ENCODE measurements around the gene HOMER2.

Gene HOMER2

DNA sequence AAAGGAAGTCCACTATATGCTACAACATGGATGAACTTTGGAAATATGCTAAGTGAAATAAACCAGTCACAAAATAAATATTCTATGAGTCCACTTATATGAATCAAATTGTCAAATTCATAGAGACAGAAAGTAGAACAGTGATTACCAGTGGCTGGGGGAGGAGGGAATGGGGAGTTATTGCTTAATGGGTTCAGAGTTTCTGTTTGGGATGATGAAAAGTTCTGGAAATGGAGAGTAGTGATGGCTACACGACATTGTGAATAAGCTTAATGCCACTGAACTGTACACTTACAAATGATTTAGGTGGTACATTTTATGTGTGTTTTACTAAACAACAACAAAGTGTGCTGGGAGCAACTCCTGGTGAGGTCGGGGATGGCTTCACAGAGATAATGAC lies 38.1 kb downstream of the HOMER2 start:
- no peak overlapping the region for H3K27ac ChIP-seq (ENCODE audit: low read depth, low read length)

GRCh38 chr15:82911458-82911857 lies 41.1 kb downstream of the HOMER2 start:
- Histone ChIP-seq H3K36me3 (ENCODE audit: insufficient read depth, low read length) (no peaks in the 10 kb centered on the region), H3K27ac (ENCODE audit: low read depth, low read length) (no peak overlapping the region), H3K4me1 (ENCODE audit: insufficient read depth, low read length) (no peaks in the 10 kb centered on the region), H3K9me3 (ENCODE audit: insufficient read depth, low read depth, low read length) (peaks cover 9% of the 10 kb centered on the region), H3K9ac (ENCODE audit: low read depth, low read length) (no peak overlapping the region), H3K27me3 (ENCODE audit: insufficient read depth, low read length) (no peaks in the 10 kb centered on the region), H3K4me3 (ENCODE audit: low read length) (no peak overlapping the region)
- WGBS = 98% methylated on average over 4 of the region's 4 CpGs

More for the DNA sequence above, 38.1 kb downstream of the HOMER2 start:
- Histone ChIP-seq H3K27me3 (ENCODE audit: insufficient read depth, low read length) (no peaks in the 10 kb centered on the region), H3K36me3 (ENCODE audit: insufficient read depth, low read length) (no peaks in the 10 kb centered on the region), H3K4me3 (ENCODE audit: low read length) (no peak overlapping the region), H3K4me1 (ENCODE audit: insufficient read depth, low read length) (no peaks in the 10 kb centered on the region), H3K9me3 (ENCODE audit: insufficient read depth, low read depth, low read length) (no peaks in the 10 kb centered on the region), H3K9ac (ENCODE audit: low read depth, low read length) (no peak overlapping the region)
- WGBS = 86% methylated on average over 2 of the region's 2 CpGs

GRCh38 chr15:82910721-82911120 lies 41.8 kb downstream of the HOMER2 start:
- no peak overlapping the region for H3K27ac ChIP-seq (ENCODE audit: low read depth, low read length)
- 85% methylated on average over 4 of the region's 4 CpGs for WGBS
- H3K36me3 ChIP-seq (ENCODE audit: insufficient read depth, low read length) = no peaks in the 10 kb centered on the region
- peaks cover 9% of the 10 kb centered on the region for H3K9me3 ChIP-seq (ENCODE audit: insufficient read depth, low read depth, low read length)
- no peak overlapping the region for H3K9ac ChIP-seq (ENCODE audit: low read depth, low read length)
- no peaks in the 10 kb centered on the region for H3K27me3 ChIP-seq (ENCODE audit: insufficient read depth, low read length)
- H3K4me3 ChIP-seq (ENCODE audit: low read length) = no peak overlapping the region
- H3K4me1 ChIP-seq (ENCODE audit: insufficient read depth, low read length) = no peaks in the 10 kb centered on the region

DNA sequence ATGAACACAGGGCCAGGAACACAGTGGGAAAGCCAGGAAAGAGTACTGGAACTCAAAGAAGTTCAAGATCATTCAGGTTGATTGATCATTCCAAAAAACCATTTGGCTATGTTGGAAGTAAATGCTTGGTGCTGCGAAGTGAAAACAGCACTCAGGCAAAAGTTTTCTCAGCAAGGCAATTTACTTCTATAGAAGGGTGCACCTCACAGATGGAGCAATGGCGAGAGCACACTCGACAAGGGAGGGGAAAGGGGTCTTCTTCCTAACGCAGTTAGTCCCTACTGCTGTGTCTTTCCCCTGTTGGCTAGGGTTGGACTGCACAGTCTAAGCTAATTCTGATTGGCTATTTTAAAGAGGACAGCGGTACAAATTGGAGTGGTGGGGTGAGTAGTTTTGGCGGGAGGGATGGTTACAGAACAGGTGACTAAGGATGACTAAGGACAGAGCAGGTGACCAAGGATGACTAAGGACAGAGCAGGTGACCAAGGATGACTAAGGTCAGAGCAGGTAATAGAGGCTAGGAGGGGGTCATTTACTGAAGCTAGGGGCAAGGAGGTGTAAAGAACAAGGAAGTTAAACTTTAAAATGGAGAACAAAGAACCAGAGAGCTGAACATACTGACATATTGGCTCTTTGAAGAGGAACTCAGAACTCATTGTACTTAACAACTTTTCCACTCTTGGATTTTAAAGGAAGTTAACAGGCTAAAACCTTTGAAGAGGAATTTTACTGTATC lies 43.3 kb downstream of the HOMER2 start:
- Histone ChIP-seq H3K36me3 (ENCODE audit: insufficient read depth, low read length) (no peaks in the 10 kb centered on the region), H3K9ac (ENCODE audit: low read depth, low read length) (no peak overlapping the region), H3K27me3 (ENCODE audit: insufficient read depth, low read length) (no peaks in the 10 kb centered on the region), H3K4me1 (ENCODE audit: insufficient read depth, low read length) (no peaks in the 10 kb centered on the region), H3K27ac (ENCODE audit: low read depth, low read length) (no peak overlapping the region), H3K9me3 (ENCODE audit: insufficient read depth, low read depth, low read length) (peaks cover 9% of the 10 kb centered on the region), H3K4me3 (ENCODE audit: low read length) (no peak overlapping the region)
- 94% methylated on average over 6 of the region's 6 CpGs for WGBS

DNA sequence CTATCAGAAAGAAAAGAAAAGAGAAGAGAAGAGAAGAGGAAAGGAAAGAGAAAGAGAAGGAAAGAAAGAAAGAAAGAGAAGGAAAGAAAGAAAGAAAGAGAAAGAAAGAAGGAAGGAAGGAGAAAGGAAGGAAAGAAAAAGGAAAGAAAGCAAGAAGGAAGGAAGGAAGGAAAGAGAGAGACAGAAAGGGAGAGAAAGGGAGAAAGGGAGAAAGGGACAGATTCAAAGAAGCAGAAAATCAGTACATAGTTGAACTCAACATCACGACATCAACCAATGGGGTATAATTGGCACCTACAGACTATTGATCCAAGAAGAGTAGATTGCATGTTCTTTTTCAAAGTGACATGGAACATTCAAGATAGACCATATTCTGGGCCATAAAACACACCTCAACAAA lies 45.2 kb downstream of the HOMER2 start:
- 88% methylated on average over 1 of the region's 1 CpG for WGBS

DNA sequence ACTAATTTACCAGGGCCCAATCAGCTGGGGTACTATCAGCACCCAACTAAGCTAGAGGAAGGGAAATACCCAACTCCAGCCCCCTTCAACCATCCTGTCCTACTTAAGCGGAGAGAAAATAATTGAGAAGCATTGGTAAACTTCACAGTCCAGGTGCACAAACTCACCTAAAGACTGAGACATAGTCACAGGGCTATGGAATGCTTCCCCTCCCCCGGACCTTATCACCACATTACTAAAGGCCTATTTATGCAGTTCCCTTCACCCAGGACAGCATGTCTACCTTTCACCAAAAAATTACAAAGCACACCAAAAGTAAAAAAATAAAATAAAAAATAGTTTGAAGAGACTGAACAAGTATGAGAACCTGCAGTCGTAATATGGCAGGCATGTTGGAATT lies 47.9 kb downstream of the HOMER2 start:
- Histone ChIP-seq H3K27me3 (ENCODE audit: insufficient read depth, low read length) (no peaks in the 10 kb centered on the region), H3K36me3 (ENCODE audit: insufficient read depth, low read length) (no peaks in the 10 kb centered on the region)
- 93% methylated on average over 3 of the region's 3 CpGs for WGBS

More for the DNA sequence above, 45.2 kb downstream of the HOMER2 start:
- Histone ChIP-seq H3K27me3 (ENCODE audit: insufficient read depth, low read length) (no peaks in the 10 kb centered on the region), H3K4me3 (ENCODE audit: low read length) (no peak overlapping the region), H3K9me3 (ENCODE audit: insufficient read depth, low read depth, low read length) (peaks cover 9% of the 10 kb centered on the region), H3K36me3 (ENCODE audit: insufficient read depth, low read length) (no peaks in the 10 kb centered on the region), H3K4me1 (ENCODE audit: insufficient read depth, low read length) (no peaks in the 10 kb centered on the region), H3K27ac (ENCODE audit: low read depth, low read length) (no peak overlapping the region), H3K9ac (ENCODE audit: low read depth, low read length) (no peak overlapping the region)

GRCh38 chr15:82903511-82903910 lies 49.0 kb downstream of the HOMER2 start:
- no peak overlapping the region for H3K4me3 ChIP-seq (ENCODE audit: low read length)
- WGBS = 97% methylated on average over 16 of the region's 16 CpGs
- no peak overlapping the region for H3K27ac ChIP-seq (ENCODE audit: low read depth, low read length)
- H3K9me3 ChIP-seq (ENCODE audit: insufficient read depth, low read depth, low read length) = peaks cover 2% of the 10 kb centered on the region; the same call in 1 of the 2 replicates
- no peaks in the 10 kb centered on the region for H3K4me1 ChIP-seq (ENCODE audit: insufficient read depth, low read length)
- no peaks in the 10 kb centered on the region for H3K27me3 ChIP-seq (ENCODE audit: insufficient read depth, low read length)
- H3K9ac ChIP-seq (ENCODE audit: low read depth, low read length) = no peak overlapping the region
- no peaks in the 10 kb centered on the region for H3K36me3 ChIP-seq (ENCODE audit: insufficient read depth, low read length)

More for the DNA sequence above, 47.9 kb downstream of the HOMER2 start:
- Histone ChIP-seq H3K27ac (ENCODE audit: low read depth, low read length) (no peak overlapping the region), H3K4me1 (ENCODE audit: insufficient read depth, low read length) (no peaks in the 10 kb centered on the region), H3K4me3 (ENCODE audit: low read length) (no peak overlapping the region), H3K9ac (ENCODE audit: low read depth, low read length) (no peak overlapping the region), H3K9me3 (ENCODE audit: insufficient read depth, low read depth, low read length) (peaks cover 9% of the 10 kb centered on the region)

DNA sequence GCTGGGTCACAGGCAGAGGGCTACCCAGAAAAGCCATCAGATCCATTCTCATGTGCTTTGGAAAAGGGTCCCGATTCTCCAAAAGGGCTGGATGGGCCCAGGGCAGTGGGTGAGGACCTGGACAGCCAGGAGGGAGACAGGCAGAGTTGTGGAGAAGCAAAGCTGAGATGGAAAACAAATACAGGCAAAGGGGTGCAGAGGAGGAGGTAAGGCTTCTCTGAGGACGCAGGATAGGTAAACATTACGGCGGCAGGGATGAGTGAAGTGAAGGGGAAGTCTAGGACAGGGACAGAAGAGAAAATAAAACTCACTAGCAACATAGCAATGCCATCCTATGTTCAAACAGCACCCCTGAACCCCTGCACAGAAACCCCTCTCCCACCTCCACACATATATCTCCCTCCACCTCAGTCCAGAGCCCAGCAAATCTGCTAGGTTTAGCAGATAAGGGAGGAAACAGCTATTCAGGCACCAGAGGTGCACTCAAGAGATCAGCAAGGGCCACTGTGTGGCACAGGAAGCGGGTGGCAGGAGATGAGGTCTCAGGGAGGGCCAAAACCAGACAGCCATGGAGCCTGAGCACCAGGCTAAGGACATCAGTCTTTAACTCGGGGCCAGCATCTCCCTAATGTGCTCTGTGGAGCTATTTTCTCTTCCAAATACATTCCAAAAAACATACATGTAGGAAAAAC lies 51.3 kb downstream of the HOMER2 start:
- Histone ChIP-seq H3K4me1 (ENCODE audit: insufficient read depth, low read length) (no peaks in the 10 kb centered on the region), H3K9me3 (ENCODE audit: insufficient read depth, low read depth, low read length) (no peaks in the 10 kb centered on the region), H3K9ac (ENCODE audit: low read depth, low read length) (no peak overlapping the region), H3K27ac (ENCODE audit: low read depth, low read length) (no peak overlapping the region), H3K4me3 (ENCODE audit: low read length) (no peak overlapping the region), H3K36me3 (ENCODE audit: insufficient read depth, low read length) (no peaks in the 10 kb centered on the region), H3K27me3 (ENCODE audit: insufficient read depth, low read length) (no peaks in the 10 kb centered on the region)
- WGBS = 87% methylated on average over 5 of the region's 6 CpGs

- Histone ChIP-seq H3K4me1 (ENCODE audit: insufficient read depth, low read length) (0 out of 2 replicates have a peak, but pooled peaks cover under 1% of the 10 kb centered on the region), H3K36me3 (ENCODE audit: insufficient read depth, low read length) (no peaks in the 10 kb centered on the region), H3K27me3 (ENCODE audit: insufficient read depth, low read length) (no peaks in the 10 kb centered on the region), H3K27ac (ENCODE audit: low read depth, low read length) (no peak overlapping the region), H3K9ac (ENCODE audit: low read depth, low read length) (no peak overlapping the region), H3K9me3 (ENCODE audit: insufficient read depth, low read depth, low read length) (no peaks in the 10 kb centered on the region), H3K4me3 (ENCODE audit: low read length) (no peak overlapping the region)
- WGBS = no CpG with 5 or more reads among the region's 1 CpG
Measured at GRCh38 chr15:82900511-82901060, 51.9 kb downstream of the HOMER2 start.

DNA sequence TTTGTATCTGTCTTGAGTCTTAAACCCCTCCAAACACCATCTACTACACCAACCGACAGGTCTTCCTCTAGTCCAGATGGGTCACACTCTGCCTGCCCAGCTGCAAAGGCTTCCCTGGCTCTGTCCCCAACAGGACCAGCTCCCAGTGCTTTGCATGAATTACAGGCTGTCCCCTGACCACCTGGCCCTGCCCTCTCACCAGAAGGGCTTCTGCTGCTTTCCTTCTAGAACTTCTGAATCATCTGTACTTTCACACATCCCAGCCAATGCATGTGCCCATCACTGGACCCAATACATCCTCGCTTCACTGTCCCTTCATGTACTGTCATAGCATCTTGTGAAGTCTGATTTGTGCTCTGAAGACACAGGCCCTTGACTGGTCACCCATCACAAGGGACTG lies 53.6 kb downstream of the HOMER2 start:
- H3K27me3 ChIP-seq (ENCODE audit: insufficient read depth, low read length) = no peaks in the 10 kb centered on the region
- H3K27ac ChIP-seq (ENCODE audit: low read depth, low read length) = no peak overlapping the region
- peaks cover 11% of the 10 kb centered on the region for H3K4me1 ChIP-seq (ENCODE audit: insufficient read depth, low read length)
- H3K9me3 ChIP-seq (ENCODE audit: insufficient read depth, low read depth, low read length) = no peaks in the 10 kb centered on the region
- H3K36me3 ChIP-seq (ENCODE audit: insufficient read depth, low read length) = no peaks in the 10 kb centered on the region
- 91% methylated on average over 2 of the region's 2 CpGs for WGBS
- no peak overlapping the region for H3K9ac ChIP-seq (ENCODE audit: low read depth, low read length)
- no peak overlapping the region for H3K4me3 ChIP-seq (ENCODE audit: low read length)

DNA sequence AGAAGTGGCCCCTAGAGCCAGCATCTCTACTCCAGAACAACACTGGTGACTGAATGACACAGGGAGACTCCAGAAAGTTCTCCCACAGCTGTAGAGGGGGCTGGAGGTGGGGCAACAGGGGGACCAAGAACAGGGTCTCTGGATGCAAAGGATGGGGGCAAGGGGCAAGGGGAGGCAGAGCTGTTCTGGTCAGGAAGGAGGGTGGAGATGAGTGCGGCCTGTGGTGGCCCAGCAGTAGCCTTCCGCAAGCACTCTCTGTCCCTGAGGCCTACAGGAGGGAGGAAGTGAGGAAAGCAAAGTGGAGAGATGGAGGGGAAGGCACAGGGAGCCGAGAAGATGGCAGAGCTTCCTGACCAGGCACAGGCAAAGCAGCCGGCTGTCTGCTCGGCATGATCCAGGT lies 56.5 kb downstream of the HOMER2 start:
- Histone ChIP-seq H3K9me3 (ENCODE audit: insufficient read depth, low read depth, low read length) (no peaks in the 10 kb centered on the region), H3K27ac (ENCODE audit: low read depth, low read length) (no peak overlapping the region), H3K36me3 (ENCODE audit: insufficient read depth, low read length) (no peaks in the 10 kb centered on the region), H3K27me3 (ENCODE audit: insufficient read depth, low read length) (no peaks in the 10 kb centered on the region), H3K4me3 (ENCODE audit: low read length) (no peak overlapping the region), H3K4me1 (ENCODE audit: insufficient read depth, low read length) (peaks cover 11% of the 10 kb centered on the region), H3K9ac (ENCODE audit: low read depth, low read length) (no peak overlapping the region)
- WGBS = 92% methylated on average over 5 of the region's 5 CpGs

Data from HUES64 (cell line).